GM21717 (cell line): Measurements from ENCODE around the gene MTERF2.
"Not testable (repeated sequence)": the region's sequence is repeated elsewhere in the genome, so short reads cannot be mapped to it uniquely, and the experiment has no call there.

Experiments used
- ATAC-seq: cut with Tn5 transposase; IDR thresholded peaks from one replicate; pipeline ENCODE4 v1.9.1; 2021; ENCODE audit warnings: mild to moderate bottlenecking, moderate library complexity; ENCODE audit not compliant: unreplicated experiment

Gene MTERF2, protein sequence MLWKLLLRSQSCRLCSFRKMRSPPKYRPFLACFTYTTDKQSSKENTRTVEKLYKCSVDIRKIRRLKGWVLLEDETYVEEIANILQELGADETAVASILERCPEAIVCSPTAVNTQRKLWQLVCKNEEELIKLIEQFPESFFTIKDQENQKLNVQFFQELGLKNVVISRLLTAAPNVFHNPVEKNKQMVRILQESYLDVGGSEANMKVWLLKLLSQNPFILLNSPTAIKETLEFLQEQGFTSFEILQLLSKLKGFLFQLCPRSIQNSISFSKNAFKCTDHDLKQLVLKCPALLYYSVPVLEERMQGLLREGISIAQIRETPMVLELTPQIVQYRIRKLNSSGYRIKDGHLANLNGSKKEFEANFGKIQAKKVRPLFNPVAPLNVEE

GRCh38 chr12:106986625-106987389, at the start of gene MTERF2:
TSS of gene MTERF2 (minus strand) at chr12:106987146. CDS start at chr12:106978714, 8,432 bp downstream.
- ATAC-seq: peak; percentile 98

DNA sequence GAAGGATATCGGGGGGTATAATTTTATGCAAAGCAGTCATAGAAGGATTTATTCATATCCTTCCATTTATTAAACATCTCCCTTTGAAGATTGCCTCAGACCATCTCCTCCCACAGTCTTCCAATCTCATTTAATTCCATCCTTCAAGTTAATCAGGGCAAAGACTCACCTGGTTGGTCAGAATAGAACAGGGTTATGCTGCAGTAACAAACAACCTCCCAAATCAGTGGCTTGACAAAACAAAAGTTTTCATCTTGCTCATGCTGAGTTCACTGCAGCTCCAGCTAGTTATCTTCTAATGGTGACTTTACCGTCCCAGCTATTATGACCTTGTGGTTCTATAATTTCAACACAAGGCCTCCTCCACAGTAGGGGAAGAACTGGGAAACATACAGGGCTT, 48.8 kb upstream of the MTERF2 start:
- ATAC-seq: no peak

DNA sequence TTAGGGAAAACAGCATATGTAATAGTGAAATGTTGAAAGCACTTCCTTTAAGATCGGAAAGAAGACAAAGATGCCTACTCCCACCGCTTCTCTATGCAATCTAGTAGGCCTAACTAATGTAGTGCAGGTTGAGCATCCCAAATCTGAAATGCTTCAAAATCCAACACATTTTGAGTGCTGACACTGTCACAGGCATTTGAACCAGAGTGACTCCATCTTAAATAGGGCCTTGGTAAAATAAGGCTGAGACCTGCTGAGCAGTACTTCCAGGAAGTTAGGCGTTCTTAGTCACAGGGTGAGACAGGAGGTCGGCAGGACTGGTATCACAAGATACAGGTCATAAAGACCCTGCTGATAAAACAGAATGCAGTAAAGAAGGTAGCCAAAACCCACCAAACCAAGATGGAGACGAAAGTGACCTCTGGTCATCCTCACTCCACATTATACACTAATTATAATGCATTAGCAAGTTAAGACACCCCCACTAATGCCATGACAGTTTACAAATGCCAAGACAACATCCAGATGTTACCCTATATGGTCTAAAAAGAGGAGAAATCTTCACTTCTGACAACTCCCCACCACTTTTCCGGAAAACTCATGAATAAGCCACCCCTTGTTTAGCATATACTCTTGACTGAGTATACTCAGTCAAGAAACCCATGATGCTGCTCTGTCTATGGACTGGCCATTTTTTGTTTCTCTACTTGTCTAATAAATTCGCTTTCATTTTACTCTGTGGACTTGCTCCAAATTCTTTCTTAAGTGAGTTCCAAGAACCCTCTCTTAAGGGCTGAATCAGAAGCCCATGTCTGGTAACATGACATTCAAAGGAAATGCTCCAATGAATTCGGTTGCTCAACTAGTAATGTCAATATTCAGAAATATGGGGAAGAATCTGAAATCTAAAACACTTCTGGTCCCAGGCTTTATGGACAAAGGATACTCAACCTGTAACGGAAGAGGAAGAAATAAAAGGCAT, 47.1 kb upstream of the MTERF2 start:
- no peak for ATAC-seq

DNA sequence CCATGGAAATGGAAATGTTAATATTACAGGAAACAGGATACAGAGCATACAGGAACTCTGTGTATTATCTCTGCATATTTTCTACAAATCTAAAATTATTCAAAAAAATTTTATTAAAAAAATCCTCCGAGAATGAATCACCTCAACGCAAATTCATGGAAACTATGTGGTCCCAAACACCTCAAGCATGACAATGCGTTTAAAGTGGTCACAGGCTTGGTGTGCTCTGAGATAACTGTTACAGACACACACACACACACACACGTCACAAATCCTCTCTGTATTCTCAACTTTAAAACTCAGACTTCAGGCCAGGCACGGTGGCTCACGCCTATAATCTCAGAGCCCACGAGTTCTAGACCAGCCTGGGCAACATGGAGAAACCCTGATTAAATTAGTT, 45.3 kb upstream of the MTERF2 start:
- ATAC-seq: no peak

GRCh38 chr12:107031061-107031460, 44.1 kb upstream of the MTERF2 start:
- no peak for ATAC-seq

DNA sequence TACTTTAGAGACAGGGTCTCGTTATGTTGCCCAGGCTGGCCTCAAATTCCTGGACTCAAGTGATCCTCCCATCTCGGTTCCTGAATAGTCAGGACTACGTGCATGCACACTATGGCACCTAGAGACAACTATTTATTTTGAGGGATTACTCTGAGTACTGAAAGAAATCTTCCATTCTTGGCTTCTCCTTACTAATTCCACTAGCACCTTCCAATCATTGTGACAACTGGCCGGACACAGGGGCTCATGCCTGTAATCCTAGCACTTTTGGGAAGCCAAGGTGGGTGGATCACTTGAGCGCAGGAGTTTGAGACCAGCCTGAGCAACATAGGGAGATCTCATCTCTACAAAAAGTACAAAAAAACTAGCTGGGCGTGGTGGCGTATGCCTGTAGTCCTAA, 42.1 kb upstream of the MTERF2 start:
- no peak for ATAC-seq

DNA sequence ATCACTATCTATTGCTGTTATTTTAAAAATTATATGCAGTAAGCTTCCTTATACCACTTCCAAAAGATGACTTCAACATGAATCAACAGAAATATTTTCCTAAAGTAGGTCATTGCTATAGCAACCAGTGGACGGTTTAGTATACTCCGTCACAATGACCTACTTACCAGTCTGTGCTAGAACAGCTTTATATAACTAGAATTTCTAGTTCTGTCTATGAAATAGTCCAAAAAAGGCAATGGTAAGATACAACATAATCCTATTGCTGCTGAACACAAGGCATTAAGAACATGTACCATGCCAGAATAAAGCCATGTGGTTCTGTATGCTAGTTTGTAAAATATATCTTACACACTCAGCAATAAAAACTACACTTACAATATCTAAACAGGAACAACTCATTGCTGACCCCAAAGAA, 40.7 kb upstream of the MTERF2 start:
- no peak for ATAC-seq

GRCh38 chr12:107026806-107027635, 40.1 kb upstream of the MTERF2 start:
- no peak for ATAC-seq

GRCh38 chr12:107026356-107026755, 39.4 kb upstream of the MTERF2 start:
- not testable (repeated sequence) for ATAC-seq

GRCh38 chr12:107025671-107026070, 38.7 kb upstream of the MTERF2 start:
- ATAC-seq: no peak

DNA sequence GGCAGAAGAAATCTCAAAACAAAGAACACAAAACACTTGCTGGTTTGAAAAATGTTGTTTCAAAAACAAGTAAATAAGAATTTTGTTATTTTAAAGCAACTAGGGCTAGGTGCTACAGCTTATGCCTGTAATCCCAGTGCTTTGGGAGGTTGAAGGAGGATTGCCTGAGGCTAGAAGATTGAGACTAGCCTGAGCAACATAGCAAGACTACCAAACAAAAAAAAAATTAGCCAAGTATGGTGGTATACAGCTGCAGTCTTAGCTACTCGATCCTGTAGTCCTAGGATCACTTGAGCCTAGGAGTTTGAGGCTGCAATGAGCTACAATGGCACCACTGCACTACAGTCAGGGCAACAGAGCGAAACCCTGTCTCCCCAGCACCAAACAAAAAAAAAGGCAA, 32.6 kb upstream of the MTERF2 start:
- ATAC-seq: no peak

GRCh38 chr12:107017042-107017441, 30.1 kb upstream of the MTERF2 start:
- ATAC-seq: no peak

DNA sequence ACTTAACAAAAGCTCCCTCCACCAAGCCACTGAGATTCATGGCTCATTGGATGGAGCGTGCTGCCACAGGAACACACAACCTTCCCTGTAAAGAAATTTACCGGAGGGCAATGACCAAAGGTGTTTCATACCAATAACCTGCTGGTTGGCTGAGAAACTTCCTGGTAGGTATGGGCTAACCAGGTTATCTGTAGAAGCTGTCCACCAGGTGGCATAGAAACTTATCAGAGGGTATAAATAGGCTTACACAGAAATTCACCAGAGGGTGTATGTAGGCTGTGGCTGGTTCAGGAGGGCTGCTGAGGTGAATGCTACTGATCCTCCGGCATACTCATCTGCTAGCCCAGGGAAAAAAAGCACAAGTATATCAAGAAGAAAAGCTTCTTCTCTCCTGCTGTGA, 27.1 kb upstream of the MTERF2 start:
- no peak for ATAC-seq

DNA sequence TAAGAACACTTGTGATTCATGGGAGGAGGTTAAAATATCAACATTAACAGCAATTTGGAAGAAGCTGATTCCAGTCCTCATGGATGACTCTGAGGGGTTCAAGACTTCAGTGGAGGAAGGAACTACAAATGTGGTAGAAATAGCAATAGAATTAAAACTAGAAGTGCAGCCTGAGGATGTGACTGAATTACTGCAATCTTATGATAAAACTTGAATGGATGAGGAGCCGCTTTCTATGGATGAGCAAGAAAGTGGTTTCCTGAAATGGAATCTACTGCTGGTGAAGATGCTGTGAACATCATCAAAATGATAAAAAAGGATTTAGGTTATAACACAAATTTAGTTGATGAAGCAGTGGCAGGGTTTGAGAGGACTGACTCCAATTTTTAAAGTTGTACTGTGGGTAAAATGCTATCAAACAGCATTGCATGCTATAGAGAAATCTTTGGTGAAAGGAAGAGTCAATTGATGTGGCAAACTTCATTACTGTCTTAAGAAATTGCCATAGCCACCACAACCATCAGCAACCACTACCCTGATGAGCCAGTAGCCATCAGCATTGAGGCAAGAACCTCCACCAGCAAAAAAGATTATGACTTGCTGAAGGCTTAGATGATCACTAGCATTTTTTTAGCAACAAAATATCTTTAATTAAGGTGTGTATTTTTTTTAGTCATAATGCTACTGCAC, 25.9 kb upstream of the MTERF2 start:
- ATAC-seq: no peak

DNA sequence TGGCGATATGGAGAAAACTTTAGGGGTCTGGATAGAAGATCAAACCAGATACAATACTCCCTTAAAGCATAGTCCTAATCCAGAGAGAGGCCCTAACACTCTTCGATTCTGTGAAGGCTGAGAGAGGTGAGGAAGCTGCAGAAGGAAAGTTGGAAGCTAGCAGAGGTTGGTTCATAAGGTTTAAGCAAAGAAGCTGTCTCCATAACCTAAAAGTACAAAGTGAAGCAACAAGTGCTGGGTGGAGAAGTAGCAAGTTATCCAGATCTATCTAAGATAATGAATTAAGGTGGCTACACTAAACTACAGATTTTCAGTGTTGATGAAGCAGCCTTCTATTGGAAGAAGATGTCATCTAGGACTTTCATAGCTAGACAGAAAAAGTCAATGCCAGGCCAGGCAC, 24.6 kb upstream of the MTERF2 start:
- ATAC-seq: no peak

DNA sequence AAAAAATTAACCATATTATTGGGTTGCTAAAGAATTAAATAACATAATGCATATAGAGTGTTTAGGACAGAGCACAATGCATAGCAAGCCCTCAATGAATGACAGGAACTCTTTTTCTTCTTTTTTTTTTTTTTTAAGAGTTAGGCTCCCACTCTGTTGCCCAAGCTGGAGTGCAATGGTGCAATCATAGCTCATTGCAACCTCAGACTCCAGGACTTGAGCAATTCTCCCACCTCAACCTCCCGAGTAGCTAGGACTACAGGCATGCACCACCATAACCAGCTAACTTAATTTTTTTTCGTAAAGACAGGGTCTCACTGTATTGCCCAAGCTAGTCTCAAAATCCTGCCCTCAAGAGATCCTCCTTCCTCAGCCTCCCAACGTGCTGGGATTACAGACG, 20.5 kb upstream of the MTERF2 start:
- ATAC-seq: no peak

GRCh38 chr12:107002665-107003064, 15.7 kb upstream of the MTERF2 start:
- ATAC-seq: not testable (repeated sequence)

GRCh38 chr12:106999446-106999845, 12.5 kb upstream of the MTERF2 start:
- ATAC-seq: no peak

DNA sequence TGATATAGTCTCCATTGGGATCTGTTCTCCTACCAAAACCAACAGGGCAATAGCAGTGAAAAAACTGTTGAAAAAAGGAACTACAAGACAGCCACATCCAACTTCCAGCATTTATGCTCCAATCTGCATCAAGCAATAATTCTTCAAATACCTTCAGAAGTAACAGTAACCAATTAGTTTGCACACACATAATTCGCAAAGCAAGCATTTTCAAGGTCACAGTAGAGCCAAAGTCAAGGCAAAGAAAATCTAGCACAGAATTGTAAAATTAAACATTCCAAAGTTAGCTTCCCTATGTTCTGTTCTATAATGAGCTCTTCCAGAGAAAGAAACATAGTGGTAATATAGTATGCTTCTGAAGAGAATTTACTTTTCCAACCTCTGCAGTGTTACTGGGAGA, 11.0 kb upstream of the MTERF2 start:
- ATAC-seq: no peak

- ATAC-seq: not testable (repeated sequence)
Observed at GRCh38 chr12:106996102-106996501, 9.2 kb upstream of the MTERF2 start.
